HG03045 (cell line): ENCODE results near the gene TARP.
"Not testable (repeated sequence)": the region's sequence is repeated elsewhere in the genome, so short reads cannot be mapped to it uniquely, and the experiment has no call there.

Source experiments
- ATAC-seq: cut with Tn5 transposase; IDR thresholded peaks from one replicate; pipeline ENCODE4 v1.9.1; 2021; ENCODE audit warnings: mild to moderate bottlenecking, moderate library complexity; ENCODE audit not compliant: unreplicated experiment

TARP gene

DNA sequence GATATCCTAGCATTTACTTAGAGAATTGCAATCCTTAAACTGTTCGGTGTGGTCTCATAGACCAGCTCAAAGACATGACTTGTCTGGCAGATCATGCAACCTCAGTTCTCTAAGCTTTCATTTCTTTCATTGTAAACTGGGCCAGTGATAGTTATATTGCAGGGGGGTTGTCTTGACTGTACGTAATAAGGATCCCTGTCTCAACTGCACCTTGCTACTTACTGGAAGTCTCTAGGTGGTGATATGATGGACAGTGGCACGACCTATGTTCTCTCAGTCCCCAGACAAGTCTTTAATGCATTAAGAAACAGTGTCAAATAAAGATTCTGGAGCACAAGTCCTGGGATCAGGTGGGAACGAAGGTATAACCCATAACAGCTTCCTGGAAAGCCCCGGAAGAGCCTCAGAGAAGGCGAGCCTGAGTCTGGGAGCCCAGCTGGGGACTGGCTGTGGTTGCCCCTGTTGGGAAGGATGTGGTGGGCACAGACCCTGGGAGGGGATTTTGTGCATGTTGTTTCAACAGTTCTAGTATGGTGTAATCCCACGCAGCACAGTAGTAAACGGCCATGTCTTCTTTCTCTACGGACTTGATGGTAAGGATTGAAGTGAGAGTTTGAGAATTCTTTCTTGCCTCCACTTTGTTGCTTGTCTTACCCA lies 26.0 kb upstream of the TARP start:
- ATAC-seq, result no peak

GRCh38 chr7:38296059-38296857 lies 22.8 kb upstream of the TARP start:
- ATAC-seq, result no peak

DNA sequence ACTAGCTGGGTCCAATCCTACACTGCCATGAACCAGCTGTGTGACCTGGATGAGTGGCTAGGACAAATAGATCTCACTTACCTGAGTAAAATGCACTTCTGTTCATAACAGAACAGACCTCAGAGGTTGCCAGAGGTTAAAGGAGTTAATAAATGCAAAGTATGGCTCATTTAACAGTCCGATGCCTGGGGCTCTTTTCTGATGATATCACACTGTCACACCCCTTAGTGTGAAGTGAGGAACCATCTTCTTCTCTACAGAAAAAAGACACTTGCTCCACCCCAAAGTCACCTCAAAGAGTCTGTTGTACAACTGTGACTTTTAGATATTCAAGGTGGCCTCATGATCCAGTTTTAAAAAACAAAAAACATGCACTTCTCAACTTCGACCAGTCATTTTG lies 21.5 kb upstream of the TARP start:
- no peak for ATAC-seq

DNA sequence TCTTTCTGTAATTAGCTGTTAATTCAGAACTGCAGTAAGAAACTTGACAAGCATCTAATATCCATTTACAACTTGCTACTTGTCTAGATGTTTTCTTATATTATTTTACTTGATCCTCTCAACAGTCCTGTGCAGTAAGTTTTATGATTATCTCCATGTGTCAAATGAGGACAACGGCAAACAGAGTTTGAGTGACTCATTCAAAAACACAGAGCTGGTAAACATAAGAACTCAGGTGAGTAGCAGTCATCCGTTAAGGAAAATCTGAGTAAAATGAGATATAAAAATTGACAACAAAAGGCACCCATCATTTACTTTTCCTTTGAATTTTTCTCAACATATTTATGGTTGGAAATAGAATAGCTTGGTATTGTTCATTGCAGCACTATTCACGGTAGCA lies 19.0 kb upstream of the TARP start:
- no peak for ATAC-seq

- no peak for ATAC-seq
These were observed 18.2 kb upstream of the TARP start for GRCh38 chr7:38291650-38292049.

- no peak for ATAC-seq
These were observed 17.7 kb upstream of the TARP start for GRCh38 chr7:38291117-38291647.

DNA sequence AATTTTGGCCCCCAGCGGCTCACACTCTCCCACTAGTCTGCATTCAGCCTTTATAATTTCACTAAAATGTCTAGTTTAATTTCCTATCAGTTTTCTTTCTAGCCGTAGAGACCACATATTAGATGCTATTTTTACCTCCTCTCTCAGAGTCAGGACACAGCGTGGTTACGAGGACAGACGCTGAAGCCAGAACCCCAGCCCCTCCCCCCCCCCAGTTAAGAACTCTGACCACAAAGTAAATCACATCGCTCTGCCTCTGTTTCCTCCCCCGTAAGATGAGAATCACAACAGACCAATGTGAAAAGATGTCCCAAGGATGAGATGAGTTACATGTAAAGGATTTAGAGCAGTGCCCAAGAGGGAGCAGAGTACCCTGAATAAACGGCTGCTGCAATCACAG lies 11.1 kb upstream of the TARP start:
- no peak for ATAC-seq

DNA sequence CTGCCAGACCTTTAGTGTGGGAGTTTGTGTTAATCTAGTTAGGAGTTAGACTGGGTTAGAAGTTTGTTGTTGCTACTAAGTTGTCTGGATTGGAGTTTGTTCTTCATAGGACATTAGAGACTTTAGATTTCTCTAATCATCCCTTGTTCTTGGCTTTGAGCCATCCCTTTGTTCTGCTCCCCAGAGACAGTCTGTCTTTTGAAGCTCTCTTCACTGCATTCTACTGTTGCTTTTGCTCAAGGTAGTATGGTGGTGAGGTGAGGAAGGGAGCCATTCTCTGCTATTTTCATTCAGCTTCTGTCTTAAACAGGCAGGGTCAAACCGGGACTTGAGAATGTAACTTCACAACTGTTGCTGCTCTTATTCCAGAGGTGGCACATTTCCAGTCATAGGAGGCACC lies 10.4 kb upstream of the TARP start:
- ATAC-seq, result no peak

DNA sequence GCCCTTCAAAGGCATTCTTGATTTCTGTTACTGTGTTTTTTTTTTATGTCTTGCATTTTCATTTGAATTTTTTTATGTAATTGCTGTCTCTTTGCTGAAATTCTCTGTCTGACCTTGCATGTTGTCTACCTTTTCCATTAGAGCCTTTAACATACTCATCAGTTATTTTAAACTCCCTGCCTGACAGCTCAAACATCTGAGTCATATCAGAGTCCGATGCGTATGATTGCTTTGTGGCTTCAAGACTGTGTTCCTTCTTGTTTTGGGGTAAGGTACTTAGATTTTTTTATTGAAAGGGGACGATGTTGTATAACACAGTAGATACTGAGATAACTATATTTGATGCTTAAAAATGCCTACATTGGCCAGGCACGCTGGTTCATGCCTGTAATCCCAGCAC lies 9.7 kb upstream of the TARP start:
- no peak for ATAC-seq

DNA sequence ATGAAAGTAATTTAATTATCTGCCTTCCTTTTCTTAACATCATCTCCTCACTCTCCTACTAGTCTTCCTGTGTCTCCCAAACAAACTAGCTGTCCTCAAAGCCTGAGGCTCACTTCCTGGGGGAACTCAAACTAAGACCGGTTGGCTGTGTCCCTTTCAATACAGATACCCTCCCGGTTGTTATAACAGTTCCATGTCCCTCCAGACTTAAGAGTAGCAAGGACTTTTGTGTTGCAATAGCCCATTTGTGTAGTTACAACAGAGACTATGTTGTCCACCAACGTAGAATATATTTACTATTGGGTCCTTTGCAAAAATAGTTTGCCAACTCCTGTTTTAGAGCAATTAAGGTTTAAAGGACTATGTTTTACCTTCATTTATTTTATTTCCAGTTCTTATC lies 8.6 kb upstream of the TARP start:
- ATAC-seq, result no peak

- ATAC-seq, result no peak
These were observed 7.8 kb upstream of the TARP start for GRCh38 chr7:38281266-38281665.

GRCh38 chr7:38280707-38281106 lies 7.3 kb upstream of the TARP start:
- ATAC-seq, result no peak

- ATAC-seq, result no peak
These were observed 6.6 kb upstream of the TARP start for GRCh38 chr7:38280000-38280399.

- no peak for ATAC-seq
These were observed 2.9 kb upstream of the TARP start for GRCh38 chr7:38276096-38276877.

DNA sequence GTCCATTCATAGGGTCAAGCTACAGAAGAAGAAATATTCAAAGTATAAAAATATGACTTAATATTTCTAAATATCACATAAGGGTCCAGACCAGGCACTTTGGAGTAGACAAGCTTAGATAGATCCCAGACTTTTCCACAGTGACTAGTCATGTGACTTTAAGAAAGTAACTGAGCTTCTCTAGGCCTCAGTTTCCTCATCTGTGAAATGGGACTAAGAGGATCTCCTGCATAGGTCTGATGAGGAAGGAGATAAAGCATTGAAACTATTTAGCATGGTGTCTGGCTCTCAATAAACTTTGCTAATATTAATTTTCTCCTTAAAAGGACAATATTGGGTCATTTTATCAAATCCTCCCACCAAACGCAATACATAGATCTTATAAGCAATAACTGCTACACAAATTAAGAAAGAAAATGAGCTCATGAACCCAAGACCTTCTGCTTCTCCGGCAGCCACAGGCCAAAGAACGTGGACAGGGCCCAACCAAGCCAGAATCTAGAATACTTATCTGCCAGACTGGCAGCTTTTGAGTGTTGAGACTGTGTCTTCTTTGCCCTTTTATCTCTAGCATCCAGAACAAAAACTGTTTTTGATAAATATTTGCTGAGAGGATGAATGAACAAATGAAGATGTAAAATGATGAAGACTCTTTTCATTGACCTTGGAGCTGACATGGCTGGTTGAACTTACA lies 1.6 kb upstream of the TARP start:
- no peak for ATAC-seq

GRCh38 chr7:38274486-38274885 lies 1.1 kb upstream of the TARP start:
- ATAC-seq, result no peak

GRCh38 chr7:38270405-38270804 lies 3.0 kb downstream of the TARP start:
- not testable (repeated sequence) for ATAC-seq

DNA sequence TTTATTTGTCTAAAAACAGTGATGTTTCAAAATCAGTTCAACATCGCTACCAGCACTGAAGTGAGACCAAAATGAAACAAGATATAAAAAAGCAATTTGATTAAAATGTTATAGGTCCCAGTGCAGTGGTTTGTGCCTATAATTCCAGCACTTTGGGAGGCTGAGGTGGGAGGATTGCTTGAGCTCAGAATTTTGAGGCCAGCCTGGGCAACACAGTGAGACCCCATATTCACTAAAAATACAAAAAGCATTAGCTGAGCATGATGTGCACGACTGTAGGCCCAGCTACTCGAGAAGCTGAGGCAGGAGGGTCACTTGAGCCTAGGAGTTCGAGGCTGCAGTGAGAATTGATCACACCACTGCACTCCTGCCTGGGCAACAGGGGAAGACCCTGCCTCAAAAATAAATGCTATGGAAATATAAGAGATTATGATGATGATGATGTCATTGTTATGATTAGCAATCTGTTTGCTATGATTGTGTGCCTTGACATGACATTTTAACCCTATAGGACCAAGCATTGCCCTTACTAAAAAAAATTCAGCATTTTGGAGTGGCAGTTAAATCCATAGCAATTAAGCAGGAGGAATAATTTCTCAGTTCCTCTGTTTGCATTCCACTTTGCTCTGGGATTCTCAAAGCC lies 3.6 kb downstream of the TARP start:
- not testable (repeated sequence) for ATAC-seq

- ATAC-seq, result not testable (repeated sequence)
These were observed 7.5 kb downstream of the TARP start for GRCh38 chr7:38265958-38266357.

DNA sequence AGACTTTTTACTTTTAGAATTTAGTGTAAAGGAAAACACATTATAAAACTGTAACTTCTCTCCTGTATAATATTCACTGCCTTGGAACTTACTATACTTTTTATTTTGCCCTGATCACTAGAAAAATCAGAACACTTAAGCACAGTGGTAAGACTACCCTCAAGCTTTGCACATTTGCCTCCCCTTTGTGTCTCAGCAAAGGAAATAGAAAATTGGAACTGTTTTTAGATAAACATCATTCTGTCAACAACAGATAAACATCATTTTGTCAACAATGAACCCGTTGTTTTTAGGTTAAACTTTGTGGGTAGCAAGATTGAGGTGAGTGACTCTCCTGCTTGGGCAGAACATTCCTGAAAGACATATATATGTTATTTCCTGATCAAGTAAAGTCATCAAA lies 8.8 kb downstream of the TARP start:
- not testable (repeated sequence) for ATAC-seq
